Transverse colon (tissue), 4 donors: Measurements from ENCODE around the gene BICD1. TPM values are rescaled to one million over a fixed set of nuclear protein-coding genes. Genes with fewer than 3 reads are reported as not detected.
A peak's percentile ranks its signal among the peaks of the same experiment; 100 is the strongest.

Source experiments
- DNase-seq: peaks from one replicate; pipeline ENCODE4 v3.0.0-alpha.2; 2019
- H3K27ac ChIP-seq, 4 donors: fragments of 200-600 bp; sonication (generic); 2 replicates each; pipeline ENCODE4 v1.5.1; 2016 to 2018; ENCODE audit warnings: inconsistent platforms in 4 of 4
- H3K27me3 ChIP-seq: fragments of 200-600 bp; sonication (generic); 2 replicates; pipeline ENCODE4 v1.5.1; 2017; ENCODE audit warnings: inconsistent platforms
- H3K36me3 ChIP-seq, 4 donors: fragments of 200-600 bp; sonication (generic); 2 replicates each; pipeline ENCODE4 v1.5.1; 2017 to 2019; ENCODE audit warnings: inconsistent platforms in 4 of 4
- H3K4me1 ChIP-seq, 4 donors: fragments of 200-600 bp; sonication (generic); 2 replicates each; pipeline ENCODE4 v1.5.1; 2017 to 2020; ENCODE audit warnings: inconsistent platforms in 4 of 4
- H3K4me3 ChIP-seq, 4 donors: fragments of 200-600 bp; sonication (generic); 1 replicate in 1 of 4; 2 replicates in 3 of 4; pipeline versions ENCODE4 v1.5.1 to v1.6.1; 2017 to 2019; ENCODE audit warnings: inconsistent platforms in 4 of 4
- H3K9me3 ChIP-seq, 2 donors: fragments of 200-600 bp; sonication (generic); 2 replicates each; pipeline ENCODE4 v1.5.1; 2017 to 2019; ENCODE audit warnings: inconsistent platforms in 2 of 2
- CTCF ChIP-seq, 5 experiments: fragments of 200-600 bp in 3 of 5; fragments of 450-650 bp in 2 of 5; sonication (generic) in 3 of 5; IDR thresholded peaks; 1 replicate in 2 of 5; 2 replicates in 3 of 5; pipeline ENCODE4 v1.5.1; 2016 to 2017; ENCODE audit warnings: antibody characterized with exemption in 5 of 5, inconsistent platforms in 3 of 5, mild to moderate bottlenecking in 2 of 5, moderate library complexity in 1 of 5
- EP300 ChIP-seq: sonication (generic); formaldehyde crosslinking; IDR thresholded peaks from one replicate; pipeline ENCODE4 v1.6.1; 2017; ENCODE audit warnings: antibody characterized with exemption, low read depth
- POLR2A ChIP-seq: fragments of 450-650 bp; IDR thresholded peaks from one replicate; pipeline ENCODE4 v1.6.1; 2016; ENCODE audit warnings: antibody characterized with exemption, mild to moderate bottlenecking, moderate library complexity
- POLR2AphosphoS5 ChIP-seq, 3 donors: sonication (generic); formaldehyde crosslinking; IDR thresholded peaks; one replicate each; pipeline ENCODE4 v1.6.1; 2016; ENCODE audit warnings: antibody characterized with exemption in 3 of 3
- WGBS, 2 donors: methylation state at CpG; one replicate each; pipeline ENCODE4 v1.1.5; 2018; ENCODE audit warnings: low coverage in 1 of 2; 5-methylcytosine and 5-hydroxymethylcytosine counted together
- in situ Hi-C, 4 donors: fragments of 200-750 bp; cut with MboI; loops; one replicate each; pipeline versions ENCODE4 v1.15.0 to v1.15.1; 2017; ENCODE audit warnings: low sequenced_read_pairs in 3 of 4, low pct_ligation_motif_present in 1 of 4, low pct_unique_long_range_greater_than_20kb in 1 of 4
- intact Hi-C: fragments of 100-400 bp; cut with DNase I; formaldehyde crosslinking; loops from one replicate; pipeline ENCODE4 v1.15.1; 2023; ENCODE audit warnings: low total_unique reads
- total RNA-seq, 4 donors: library from RNA; depleted of rRNA; stranded (reverse); fragments of >200 nt; gene quantifications; one replicate each; pipeline ENCODE4 v1.1.0, GENCODE V29; 2016

BICD1 gene
- total RNA-seq, 4 donors from 2014 or later = 0.75 to 27.7 (median 5.2) TPM

GRCh38 chr12:32303174-32303549, 196.5 kb downstream of the BICD1 start:
- no peaks in the 10 kb centered on the region for H3K9me3 ChIP-seq
- H3K36me3 ChIP-seq = no peaks in the 10 kb centered on the region
- H3K4me1 ChIP-seq = no peaks in the 10 kb centered on the region
- no peak overlapping the region for H3K27ac ChIP-seq
- H3K4me3 ChIP-seq = no peak overlapping the region
- WGBS, 2 donors = 89 to 90% methylated on average over 2 to 5 of the region's 5 CpGs
- intact Hi-C loops = loop anchor here (10.0 kb wide), 1 partner anchor 648 kb away; the partner anchor contains the start of gene ETFBKMT
- no peak for DNase-seq
- no peaks in the 10 kb centered on the region for H3K27me3 ChIP-seq
- in situ Hi-C loops = loop anchor here (5.0 to 25.0 kb wide), 8 partner anchors 238 to 916 kb away; partner anchors contain the start of gene ETFBKMT (in 3 of the 4)
- TF ChIP-seq POLR2A = no peak
- no peak for TF ChIP-seq CTCF (IDR thresholded peaks at IDR 0.05)
- TF ChIP-seq POLR2AphosphoS5 (IDR thresholded peaks at IDR 0.05) = no peak
- TF ChIP-seq EP300 = no peak

- no peak for DNase-seq
- intact Hi-C loops = loop anchor here (10.0 kb wide), 1 partner anchor 650 kb away; the partner anchor contains the start of gene ETFBKMT
Observed at GRCh38 chr12:32305163-32305562, 198.5 kb downstream of the BICD1 start.

GRCh38 chr12:32307326-32307725, 200.7 kb downstream of the BICD1 start:
- H3K4me3 ChIP-seq = no peak overlapping the region
- H3K27ac ChIP-seq = no peak overlapping the region
- H3K36me3 ChIP-seq = no peaks in the 10 kb centered on the region
- in situ Hi-C loops = loop anchor here (5.0 to 25.0 kb wide), 7 partner anchors 243 to 920 kb away; partner anchors contain the start of gene ETFBKMT (in 4 of the 4)
- DNase-seq = no peak
- H3K4me1 ChIP-seq = peaks cover 0 to 7% (median 0%) of the 10 kb centered on the region in 4 donors
- no peak for TF ChIP-seq POLR2AphosphoS5 (IDR thresholded peaks at IDR 0.05)
- TF ChIP-seq POLR2A = no peak
- TF ChIP-seq EP300 = no peak
- no peak for TF ChIP-seq CTCF (IDR thresholded peaks at IDR 0.05)
- WGBS, 2 donors = 69 to 72% methylated on average over 3 of the region's 3 CpGs
- H3K27me3 ChIP-seq = no peaks in the 10 kb centered on the region
- H3K9me3 ChIP-seq = no peaks in the 10 kb centered on the region
- intact Hi-C loops = loop anchor here (10.0 kb wide), 1 partner anchor 653 kb away; the partner anchor contains the start of gene ETFBKMT

More at GRCh38 chr12:32305163-32305562, 198.5 kb downstream of the BICD1 start:
- no peaks in the 10 kb centered on the region for H3K36me3 ChIP-seq
- no peak overlapping the region for H3K27ac ChIP-seq
- in situ Hi-C loops = loop anchor here (5.0 to 25.0 kb wide), 7 partner anchors 240 to 918 kb away; partner anchors contain the start of gene ETFBKMT (in 4 of the 4)
- H3K4me3 ChIP-seq = no peak overlapping the region
- WGBS, 2 donors = 45 to 72% methylated on average over 1 of the region's 1 CpG
- no peaks in the 10 kb centered on the region for H3K27me3 ChIP-seq
- TF ChIP-seq EP300 (no peak), CTCF (IDR thresholded peaks at IDR 0.05) (peak in 2 of 5 experiments; percentile 31 to 35), POLR2A (no peak), POLR2AphosphoS5 (IDR thresholded peaks at IDR 0.05) (no peak)
- H3K9me3 ChIP-seq = no peaks in the 10 kb centered on the region
- H3K4me1 ChIP-seq = no peaks in the 10 kb centered on the region

GRCh38 chr12:32309811-32310736, 203.4 kb downstream of the BICD1 start:
- H3K4me1 ChIP-seq = peaks cover 0 to 7% (median 0%) of the 10 kb centered on the region in 4 donors
- H3K36me3 ChIP-seq = no peaks in the 10 kb centered on the region
- H3K4me3 ChIP-seq = no peak overlapping the region
- intact Hi-C loops = loop anchor here (5.0 to 10.0 kb wide), 2 partner anchors 243 to 655 kb away; partner anchors contain the start of gene ETFBKMT
- H3K27me3 ChIP-seq = no peaks in the 10 kb centered on the region
- in situ Hi-C loops = loop anchor here (5.0 to 25.0 kb wide), 7 partner anchors 245 to 923 kb away; partner anchors contain the start of gene ETFBKMT (in 4 of the 4)
- no peak overlapping the region for H3K27ac ChIP-seq
- WGBS, 2 donors = 62 to 66% methylated on average over 9 to 10 of the region's 10 CpGs
- DNase-seq = no peak
- H3K9me3 ChIP-seq = no peaks in the 10 kb centered on the region
- TF ChIP-seq POLR2A (no peak), CTCF (IDR thresholded peaks at IDR 0.05) (no peak), POLR2AphosphoS5 (IDR thresholded peaks at IDR 0.05) (no peak), EP300 (no peak)
